NCI-H1930 (cell line): Measurements from ENCODE around the gene FBXL2.
"Not testable (repeated sequence)": the region's sequence is repeated elsewhere in the genome, so short reads cannot be mapped to it uniquely, and the experiment has no call there.

ENCODE experiments used
- DNase-seq, 2 experiments: peaks; one replicate each; lab custom pipeline; 2025; lab: John Stamatoyannopoulos, UW

FBXL2 gene

GRCh38 chr3:33428734-33429133, 151.5 kb downstream of the FBXL2 start:
- DNase-seq = no peak

- DNase-seq = not testable (repeated sequence)
Observed at GRCh38 chr3:33429306-33429705, 152.1 kb downstream of the FBXL2 start.

GRCh38 chr3:33430061-33430460, 152.8 kb downstream of the FBXL2 start:
- no peak for DNase-seq

GRCh38 chr3:33430571-33430970, 153.3 kb downstream of the FBXL2 start:
- no peak for DNase-seq

GRCh38 chr3:33433843-33434242, 156.6 kb downstream of the FBXL2 start:
- DNase-seq = no peak
